Measurements from ENCODE around the gene TBC1D22A.

TBC1D22A gene

DNA sequence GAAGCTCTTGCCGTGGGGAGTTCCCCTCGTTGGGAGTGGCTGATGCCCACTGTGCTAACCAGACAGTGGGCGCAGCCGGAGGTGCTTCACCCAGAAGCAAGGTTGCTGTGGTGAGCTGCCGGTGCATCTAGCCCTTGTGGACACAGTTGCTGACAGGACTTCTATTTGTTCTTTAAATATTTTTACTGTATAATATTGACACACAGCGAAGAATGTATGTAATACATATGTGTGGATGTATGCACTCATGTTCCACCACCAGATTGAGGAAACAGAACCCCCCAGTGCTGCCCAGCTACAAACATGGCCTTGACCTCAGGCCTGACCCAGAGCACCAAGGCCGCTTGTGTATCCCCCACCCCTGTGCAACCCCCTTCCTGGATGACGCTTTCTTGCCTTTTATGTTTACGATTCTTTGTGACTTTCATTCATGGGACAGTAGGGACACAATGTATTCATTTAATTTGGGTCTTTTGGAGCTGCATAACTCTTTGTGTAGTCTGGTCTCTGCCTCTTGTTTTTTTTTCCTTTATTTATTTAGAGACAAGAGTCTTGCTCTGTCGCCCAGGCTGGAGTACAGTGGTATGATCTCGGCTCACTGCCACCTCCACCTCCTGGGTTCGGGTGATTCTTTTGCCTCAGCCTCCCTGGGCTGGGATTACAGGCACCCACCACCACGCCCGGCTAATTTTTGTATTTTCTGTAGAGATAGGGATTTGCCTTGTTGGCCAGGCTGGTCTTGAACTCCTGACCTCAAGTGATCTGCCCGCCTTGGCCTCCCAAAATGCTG is 132.6 kb downstream of the TBC1D22A start:
- ATAC-seq: no peak
- TF ChIP-seq ZNF565 (CRISPR knock-in tag; conservative IDR thresholded peaks at IDR 0.05; ENCODE audit: low read depth) (no peak), TCF4 (CRISPR knock-in tag; IDR thresholded peaks at IDR 0.05; ENCODE audit: borderline replicate concordance) (no peak), ZFP3 (CRISPR knock-in tag; IDR thresholded peaks at IDR 0.05) (no peak), SNAI2 (CRISPR knock-in tag; IDR thresholded peaks at IDR 0.05) (no peak), ZNF70 (CRISPR knock-in tag; IDR thresholded peaks at IDR 0.05) (no peak)
- TF ChIP-seq, protein P1, sequence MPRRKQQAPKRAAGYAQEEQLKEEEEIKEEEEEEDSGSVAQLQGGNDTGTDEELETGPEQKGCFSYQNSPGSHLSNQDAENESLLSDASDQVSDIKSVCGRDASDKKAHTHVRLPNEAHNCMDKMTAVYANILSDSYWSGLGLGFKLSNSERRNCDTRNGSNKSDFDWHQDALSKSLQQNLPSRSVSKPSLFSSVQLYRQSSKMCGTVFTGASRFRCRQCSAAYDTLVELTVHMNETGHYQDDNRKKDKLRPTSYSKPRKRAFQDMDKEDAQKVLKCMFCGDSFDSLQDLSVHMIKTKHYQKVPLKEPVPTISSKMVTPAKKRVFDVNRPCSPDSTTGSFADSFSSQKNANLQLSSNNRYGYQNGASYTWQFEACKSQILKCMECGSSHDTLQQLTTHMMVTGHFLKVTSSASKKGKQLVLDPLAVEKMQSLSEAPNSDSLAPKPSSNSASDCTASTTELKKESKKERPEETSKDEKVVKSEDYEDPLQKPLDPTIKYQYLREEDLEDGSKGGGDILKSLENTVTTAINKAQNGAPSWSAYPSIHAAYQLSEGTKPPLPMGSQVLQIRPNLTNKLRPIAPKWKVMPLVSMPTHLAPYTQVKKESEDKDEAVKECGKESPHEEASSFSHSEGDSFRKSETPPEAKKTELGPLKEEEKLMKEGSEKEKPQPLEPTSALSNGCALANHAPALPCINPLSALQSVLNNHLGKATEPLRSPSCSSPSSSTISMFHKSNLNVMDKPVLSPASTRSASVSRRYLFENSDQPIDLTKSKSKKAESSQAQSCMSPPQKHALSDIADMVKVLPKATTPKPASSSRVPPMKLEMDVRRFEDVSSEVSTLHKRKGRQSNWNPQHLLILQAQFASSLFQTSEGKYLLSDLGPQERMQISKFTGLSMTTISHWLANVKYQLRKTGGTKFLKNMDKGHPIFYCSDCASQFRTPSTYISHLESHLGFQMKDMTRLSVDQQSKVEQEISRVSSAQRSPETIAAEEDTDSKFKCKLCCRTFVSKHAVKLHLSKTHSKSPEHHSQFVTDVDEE (CRISPR knock-in tag; IDR thresholded peaks at IDR 0.05): no peak
- TF ChIP-seq, protein P2, sequence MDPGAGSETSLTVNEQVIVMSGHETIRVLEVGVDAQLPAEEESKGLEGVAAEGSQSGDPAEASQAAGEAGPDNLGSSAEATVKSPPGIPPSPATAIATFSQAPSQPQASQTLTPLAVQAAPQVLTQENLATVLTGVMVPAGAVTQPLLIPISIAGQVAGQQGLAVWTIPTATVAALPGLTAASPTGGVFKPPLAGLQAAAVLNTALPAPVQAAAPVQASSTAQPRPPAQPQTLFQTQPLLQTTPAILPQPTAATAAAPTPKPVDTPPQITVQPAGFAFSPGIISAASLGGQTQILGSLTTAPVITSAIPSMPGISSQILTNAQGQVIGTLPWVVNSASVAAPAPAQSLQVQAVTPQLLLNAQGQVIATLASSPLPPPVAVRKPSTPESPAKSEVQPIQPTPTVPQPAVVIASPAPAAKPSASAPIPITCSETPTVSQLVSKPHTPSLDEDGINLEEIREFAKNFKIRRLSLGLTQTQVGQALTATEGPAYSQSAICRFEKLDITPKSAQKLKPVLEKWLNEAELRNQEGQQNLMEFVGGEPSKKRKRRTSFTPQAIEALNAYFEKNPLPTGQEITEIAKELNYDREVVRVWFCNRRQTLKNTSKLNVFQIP (CRISPR knock-in tag; IDR thresholded peaks at IDR 0.05; ENCODE audit: borderline replicate concordance, low read depth): no peak

DNA sequence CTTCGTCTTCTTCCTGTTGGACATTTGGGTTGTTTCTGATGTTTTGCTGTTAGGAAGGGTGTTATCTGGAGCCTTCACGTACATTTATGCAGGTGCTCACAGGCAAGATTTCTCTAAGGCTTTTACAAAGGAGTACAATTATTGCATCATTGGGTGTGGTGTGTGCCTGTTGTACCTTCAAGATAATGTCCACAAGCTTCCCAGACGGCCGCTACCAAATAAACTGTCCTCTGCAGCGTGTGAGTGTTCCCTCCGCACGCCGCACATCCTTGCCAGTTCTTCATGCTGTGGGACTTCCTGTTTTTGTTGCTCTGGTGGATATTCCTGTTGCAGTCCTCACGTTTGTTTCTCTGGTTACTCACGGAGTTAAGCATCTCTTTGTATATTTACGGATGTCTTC is 133.3 kb downstream of the TBC1D22A start:
- no peak for ATAC-seq
- TF ChIP-seq ZNF70 (CRISPR knock-in tag; IDR thresholded peaks at IDR 0.05): no peak
- TF ChIP-seq ZNF565 (CRISPR knock-in tag; conservative IDR thresholded peaks at IDR 0.05; ENCODE audit: low read depth): no peak
- TF ChIP-seq RARB (CRISPR knock-in tag; IDR thresholded peaks at IDR 0.05): no peak
- TF ChIP-seq, protein P3, sequence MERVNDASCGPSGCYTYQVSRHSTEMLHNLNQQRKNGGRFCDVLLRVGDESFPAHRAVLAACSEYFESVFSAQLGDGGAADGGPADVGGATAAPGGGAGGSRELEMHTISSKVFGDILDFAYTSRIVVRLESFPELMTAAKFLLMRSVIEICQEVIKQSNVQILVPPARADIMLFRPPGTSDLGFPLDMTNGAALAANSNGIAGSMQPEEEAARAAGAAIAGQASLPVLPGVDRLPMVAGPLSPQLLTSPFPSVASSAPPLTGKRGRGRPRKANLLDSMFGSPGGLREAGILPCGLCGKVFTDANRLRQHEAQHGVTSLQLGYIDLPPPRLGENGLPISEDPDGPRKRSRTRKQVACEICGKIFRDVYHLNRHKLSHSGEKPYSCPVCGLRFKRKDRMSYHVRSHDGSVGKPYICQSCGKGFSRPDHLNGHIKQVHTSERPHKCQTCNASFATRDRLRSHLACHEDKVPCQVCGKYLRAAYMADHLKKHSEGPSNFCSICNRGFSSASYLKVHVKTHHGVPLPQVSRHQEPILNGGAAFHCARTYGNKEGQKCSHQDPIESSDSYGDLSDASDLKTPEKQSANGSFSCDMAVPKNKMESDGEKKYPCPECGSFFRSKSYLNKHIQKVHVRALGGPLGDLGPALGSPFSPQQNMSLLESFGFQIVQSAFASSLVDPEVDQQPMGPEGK (CRISPR knock-in tag; IDR thresholded peaks at IDR 0.05; ENCODE audit: borderline replicate concordance): no peak
- no peak for TF ChIP-seq OSR1 (CRISPR knock-in tag; IDR thresholded peaks at IDR 0.05)
- TF ChIP-seq ZC3H10 (CRISPR knock-in tag; IDR thresholded peaks at IDR 0.05): no peak
- TF ChIP-seq, protein P4, sequence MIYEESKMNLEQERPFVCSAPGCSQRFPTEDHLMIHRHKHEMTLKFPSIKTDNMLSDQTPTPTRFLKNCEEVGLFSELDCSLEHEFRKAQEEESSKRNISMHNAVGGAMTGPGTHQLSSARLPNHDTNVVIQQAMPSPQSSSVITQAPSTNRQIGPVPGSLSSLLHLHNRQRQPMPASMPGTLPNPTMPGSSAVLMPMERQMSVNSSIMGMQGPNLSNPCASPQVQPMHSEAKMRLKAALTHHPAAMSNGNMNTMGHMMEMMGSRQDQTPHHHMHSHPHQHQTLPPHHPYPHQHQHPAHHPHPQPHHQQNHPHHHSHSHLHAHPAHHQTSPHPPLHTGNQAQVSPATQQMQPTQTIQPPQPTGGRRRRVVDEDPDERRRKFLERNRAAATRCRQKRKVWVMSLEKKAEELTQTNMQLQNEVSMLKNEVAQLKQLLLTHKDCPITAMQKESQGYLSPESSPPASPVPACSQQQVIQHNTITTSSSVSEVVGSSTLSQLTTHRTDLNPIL (CRISPR knock-in tag; IDR thresholded peaks at IDR 0.05; ENCODE audit: low read depth): no peak
- no peak for TF ChIP-seq GLIS3 (CRISPR knock-in tag; IDR thresholded peaks at IDR 0.05)
- TF ChIP-seq ZFP30 (CRISPR knock-in tag; IDR thresholded peaks at IDR 0.05): no peak
- TF ChIP-seq, protein P1 (CRISPR knock-in tag; IDR thresholded peaks at IDR 0.05): no peak
- no peak for TF ChIP-seq ARNTL (CRISPR knock-in tag; IDR thresholded peaks at IDR 0.05; ENCODE audit: borderline replicate concordance, low read depth)
- TF ChIP-seq BACH2 (CRISPR knock-in tag; IDR thresholded peaks at IDR 0.05; ENCODE audit: borderline replicate concordance): no peak
- TF ChIP-seq, protein P5, sequence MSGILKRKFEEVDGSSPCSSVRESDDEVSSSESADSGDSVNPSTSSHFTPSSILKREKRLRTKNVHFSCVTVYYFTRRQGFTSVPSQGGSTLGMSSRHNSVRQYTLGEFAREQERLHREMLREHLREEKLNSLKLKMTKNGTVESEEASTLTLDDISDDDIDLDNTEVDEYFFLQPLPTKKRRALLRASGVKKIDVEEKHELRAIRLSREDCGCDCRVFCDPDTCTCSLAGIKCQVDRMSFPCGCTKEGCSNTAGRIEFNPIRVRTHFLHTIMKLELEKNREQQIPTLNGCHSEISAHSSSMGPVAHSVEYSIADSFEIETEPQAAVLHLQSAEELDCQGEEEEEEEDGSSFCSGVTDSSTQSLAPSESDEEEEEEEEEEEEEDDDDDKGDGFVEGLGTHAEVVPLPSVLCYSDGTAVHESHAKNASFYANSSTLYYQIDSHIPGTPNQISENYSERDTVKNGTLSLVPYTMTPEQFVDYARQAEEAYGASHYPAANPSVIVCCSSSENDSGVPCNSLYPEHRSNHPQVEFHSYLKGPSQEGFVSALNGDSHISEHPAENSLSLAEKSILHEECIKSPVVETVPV (CRISPR knock-in tag; IDR thresholded peaks at IDR 0.05): no peak
- TF ChIP-seq TOX (CRISPR knock-in tag; IDR thresholded peaks at IDR 0.05; ENCODE audit: borderline replicate concordance): no peak
- TF ChIP-seq TCF4 (CRISPR knock-in tag; IDR thresholded peaks at IDR 0.05; ENCODE audit: borderline replicate concordance): no peak
- no peak for TF ChIP-seq CSDC2 (CRISPR knock-in tag; IDR thresholded peaks at IDR 0.05)
- no peak for TF ChIP-seq ZNF8 (CRISPR knock-in tag; IDR thresholded peaks at IDR 0.05)
- TF ChIP-seq SNAI2 (CRISPR knock-in tag; IDR thresholded peaks at IDR 0.05): no peak
- TF ChIP-seq, protein P2 (CRISPR knock-in tag; IDR thresholded peaks at IDR 0.05; ENCODE audit: borderline replicate concordance, low read depth): no peak
